Activated T-cell treated with anti-CD3 and anti-CD28 coated beads, Interleukin-2, amount 50 U/mL, for 72 hours (primary cell): ENCODE results near the gene ATP9B. TPM values are rescaled to one million over a fixed set of nuclear protein-coding genes. Genes with fewer than 3 reads are reported as not detected.

Experiments
- ATAC-seq, 2 donors: fragments of 150-1000 bp; cut with Tn5 transposase; replicated peaks in 1 of 2; 2 replicates each; pipeline ENCODE4 v1.10.0; 2021; ENCODE audit warnings: moderate library complexity in 2 of 2, mild to moderate bottlenecking in 1 of 2
- DNase-seq, 2 donors: peaks; one replicate each; pipeline ENCODE4 v3.0.0; 2021 to 2022; ENCODE audit warnings: mixed read lengths in 1 of 2
- H3K27ac Mint-ChIP-seq: one replicate; pipeline ENCODE4 v1.8.0; 2022; ENCODE audit warnings: mild to moderate bottlenecking, moderate library complexity, mixed read lengths
- H3K27me3 Mint-ChIP-seq: one replicate; pipeline ENCODE4 v1.8.0; 2022; ENCODE audit warnings: low read depth, mixed read lengths
- H3K36me3 Mint-ChIP-seq, 2 donors: one replicate each; pipeline ENCODE4 v1.8.0; 2022; ENCODE audit warnings: mixed read lengths in 2 of 2, mild to moderate bottlenecking in 1 of 2; ENCODE audit not compliant: insufficient read depth in 2 of 2
- H3K4me1 Mint-ChIP-seq: one replicate; pipeline ENCODE4 v1.8.0; 2022; ENCODE audit warnings: low read depth, mixed read lengths
- H3K4me3 Mint-ChIP-seq, 2 donors: one replicate each; pipeline ENCODE4 v1.8.0; 2022; ENCODE audit warnings: mild to moderate bottlenecking in 2 of 2, mixed read lengths in 2 of 2, moderate library complexity in 2 of 2
- H3K9me3 Mint-ChIP-seq, 2 donors: one replicate each; pipeline ENCODE4 v1.8.0; 2022; ENCODE audit warnings: mixed read lengths in 2 of 2
- total RNA-seq, 2 donors: library from RNA; stranded (reverse); gene quantifications; one replicate each; pipeline ENCODE4 v1.2.3, GENCODE V29; 2022

ATP9B gene
- total RNA-seq, 2 donors from 2014 or later, result 24.1 TPM

- Mint-ChIP-seq H3K4me1 (peaks cover 14% of the 10 kb centered on the region), H3K27me3 (peaks cover 31% of the 10 kb centered on the region), H3K36me3 (no peaks in the 10 kb centered on the region), H3K4me3 (no peak overlapping the region), H3K27ac (no peak overlapping the region), H3K9me3 (no peaks in the 10 kb centered on the region)
- ATAC-seq (no peak), DNase-seq (no peak)
Observed at GRCh38 chr18:79387214-79387613, 318.0 kb downstream of the ATP9B start.

- DNase-seq, result no peak
- H3K9me3 Mint-ChIP-seq, result no peaks in the 10 kb centered on the region
- H3K27me3 Mint-ChIP-seq, result peaks cover 31% of the 10 kb centered on the region
- H3K4me3 Mint-ChIP-seq, result no peak overlapping the region
- no peak for ATAC-seq
- H3K36me3 Mint-ChIP-seq, result no peaks in the 10 kb centered on the region
- no peak overlapping the region for H3K27ac Mint-ChIP-seq
- peaks cover 14% of the 10 kb centered on the region for H3K4me1 Mint-ChIP-seq
Observed at GRCh38 chr18:79387615-79388014, 318.4 kb downstream of the ATP9B start.

GRCh38 chr18:79388043-79388442 is 318.8 kb downstream of the ATP9B start:
- no peaks in the 10 kb centered on the region for H3K9me3 Mint-ChIP-seq
- H3K27ac Mint-ChIP-seq, result no peak overlapping the region
- no peak overlapping the region for H3K4me3 Mint-ChIP-seq
- peaks cover 31% of the 10 kb centered on the region for H3K27me3 Mint-ChIP-seq
- H3K4me1 Mint-ChIP-seq, result peaks cover 14% of the 10 kb centered on the region
- DNase-seq, result no peak
- no peak for ATAC-seq
- H3K36me3 Mint-ChIP-seq, result no peaks in the 10 kb centered on the region

GRCh38 chr18:79389689-79390088 is 320.5 kb downstream of the ATP9B start:
- H3K9me3 Mint-ChIP-seq, result no peaks in the 10 kb centered on the region
- H3K27ac Mint-ChIP-seq, result no peak overlapping the region
- H3K4me1 Mint-ChIP-seq, result peaks cover 20% of the 10 kb centered on the region
- DNase-seq (no peak), ATAC-seq (no peak)
- no peak overlapping the region for H3K4me3 Mint-ChIP-seq
- peaks cover 31% of the 10 kb centered on the region for H3K27me3 Mint-ChIP-seq
- no peaks in the 10 kb centered on the region for H3K36me3 Mint-ChIP-seq

GRCh38 chr18:79392226-79392625 is 323.0 kb downstream of the ATP9B start:
- Mint-ChIP-seq H3K36me3 (no peaks in the 10 kb centered on the region), H3K27me3 (peaks cover 30% of the 10 kb centered on the region), H3K4me1 (peaks cover 20% of the 10 kb centered on the region), H3K9me3 (no peaks in the 10 kb centered on the region), H3K4me3 (peak overlapping the region; percentile 9 to 87), H3K27ac (peak overlapping the region; percentile 25)
- DNase-seq (no peak), ATAC-seq (no peak)

GRCh38 chr18:79393181-79393634 is 324.0 kb downstream of the ATP9B start:
- peak overlapping the region; percentile 29 for H3K27ac Mint-ChIP-seq
- peak overlapping the region; percentile 87 to 92 for H3K4me3 Mint-ChIP-seq
- DNase-seq, result no peak
- peak in 1 of 2 donors; percentile 1 for ATAC-seq
- H3K27me3 Mint-ChIP-seq, result peaks cover 25% of the 10 kb centered on the region
- no peaks in the 10 kb centered on the region for H3K36me3 Mint-ChIP-seq
- H3K9me3 Mint-ChIP-seq, result no peaks in the 10 kb centered on the region
- peaks cover 23% of the 10 kb centered on the region for H3K4me1 Mint-ChIP-seq

GRCh38 chr18:79393635-79394533 is 324.7 kb downstream of the ATP9B start:
- peaks cover under 1 to 3% of the 10 kb centered on the region in 2 donors for H3K36me3 Mint-ChIP-seq
- peaks cover 23% of the 10 kb centered on the region for H3K4me1 Mint-ChIP-seq
- ATAC-seq (peak; percentile 12 to 16), DNase-seq (peak; percentile 41 to 56)
- no peaks in the 10 kb centered on the region for H3K9me3 Mint-ChIP-seq
- peak overlapping the region; percentile 83 for H3K27ac Mint-ChIP-seq
- peaks cover 19% of the 10 kb centered on the region for H3K27me3 Mint-ChIP-seq
- peak overlapping the region; percentile 87 to 92 for H3K4me3 Mint-ChIP-seq

GRCh38 chr18:79394534-79395307 is 325.5 kb downstream of the ATP9B start:
- peaks cover 13% of the 10 kb centered on the region for H3K27me3 Mint-ChIP-seq
- H3K9me3 Mint-ChIP-seq, result no peaks in the 10 kb centered on the region

GRCh38 chr18:79395308-79395640 is 326.1 kb downstream of the ATP9B start:
- H3K27me3 Mint-ChIP-seq, result peaks cover 11% of the 10 kb centered on the region
- H3K27ac Mint-ChIP-seq, result peak overlapping the region; percentile 5
- peaks cover 2 to 4% of the 10 kb centered on the region in 2 donors for H3K36me3 Mint-ChIP-seq
- ATAC-seq (no peak), DNase-seq (no peak)
- H3K4me1 Mint-ChIP-seq, result peaks cover 28% of the 10 kb centered on the region
- peak overlapping the region; percentile 70 to 83 for H3K4me3 Mint-ChIP-seq
- no peaks in the 10 kb centered on the region for H3K9me3 Mint-ChIP-seq

More at GRCh38 chr18:79394534-79395307, 325.5 kb downstream of the ATP9B start:
- peak; percentile 57 to 59 for ATAC-seq
- peak; percentile 83 to 84 for DNase-seq
- Mint-ChIP-seq H3K4me3 (peak overlapping the region; percentile 70 to 83), H3K36me3 (peaks cover 2 to 4% of the 10 kb centered on the region in 2 donors), H3K4me1 (peaks cover 28% of the 10 kb centered on the region), H3K27ac (peak overlapping the region; percentile 5)

GRCh38 chr18:79395761-79396404 is 326.7 kb downstream of the ATP9B start, which contains the start of gene NFATC1:
Gene NFATC1 (plus strand): TSS chr18:79395930. CDS start chr18:79396225, 295 bp downstream.
- DNase-seq, result peak; percentile 88 to 89
- Mint-ChIP-seq H3K4me1 (peaks cover 29% of the 10 kb centered on the region), H3K4me3 (peak within 1 kb of the TSS; percentile 88 to 97), H3K36me3 (peaks cover 4 to 5% of the 10 kb centered on the region in 2 donors), H3K9me3 (no peaks in the 10 kb centered on the region), H3K27me3 (peaks cover 4% of the 10 kb centered on the region), H3K27ac (peak within 1 kb of the TSS; percentile 40)
- ATAC-seq, result peak; percentile 52 to 55

GRCh38 chr18:79396431-79397246 is 327.4 kb downstream of the ATP9B start:
- H3K4me1 Mint-ChIP-seq, result peaks cover 37% of the 10 kb centered on the region
- ATAC-seq, result peak; percentile 16 to 20
- no peaks in the 10 kb centered on the region for H3K27me3 Mint-ChIP-seq
- peak overlapping the region; percentile 88 to 97 for H3K4me3 Mint-ChIP-seq
- no peaks in the 10 kb centered on the region for H3K9me3 Mint-ChIP-seq
- H3K27ac Mint-ChIP-seq, result no peak overlapping the region
- peaks cover 7 to 9% of the 10 kb centered on the region in 2 donors for H3K36me3 Mint-ChIP-seq
- peak; percentile 65 to 73 for DNase-seq

- peaks cover 7 to 9% of the 10 kb centered on the region in 2 donors for H3K36me3 Mint-ChIP-seq
Observed at GRCh38 chr18:79397247-79397829, 328.1 kb downstream of the ATP9B start.

More at GRCh38 chr18:79397247-79397829, 328.1 kb downstream of the ATP9B start:
- ATAC-seq, result no peak
- DNase-seq, result no peak
- Mint-ChIP-seq H3K4me3 (peak overlapping the region; percentile 88 to 97), H3K27me3 (no peaks in the 10 kb centered on the region), H3K27ac (no peak overlapping the region), H3K9me3 (no peaks in the 10 kb centered on the region), H3K4me1 (peaks cover 44% of the 10 kb centered on the region)
